Measurements from ENCODE around the gene ATP2B1.
"Not testable (repeated sequence)": the region's sequence is repeated elsewhere in the genome, so short reads cannot be mapped to it uniquely, and the experiment has no call there.

ATP2B1 gene

GRCh38 chr12:89708565-89709156 is at the start of gene ATP2B1:
TSS of gene ATP2B1 (minus strand) at chr12:89708838. CDS start at chr12:89655886, 52,952 bp downstream.
- DNase-seq = peak; percentile 74 to 76

DNA sequence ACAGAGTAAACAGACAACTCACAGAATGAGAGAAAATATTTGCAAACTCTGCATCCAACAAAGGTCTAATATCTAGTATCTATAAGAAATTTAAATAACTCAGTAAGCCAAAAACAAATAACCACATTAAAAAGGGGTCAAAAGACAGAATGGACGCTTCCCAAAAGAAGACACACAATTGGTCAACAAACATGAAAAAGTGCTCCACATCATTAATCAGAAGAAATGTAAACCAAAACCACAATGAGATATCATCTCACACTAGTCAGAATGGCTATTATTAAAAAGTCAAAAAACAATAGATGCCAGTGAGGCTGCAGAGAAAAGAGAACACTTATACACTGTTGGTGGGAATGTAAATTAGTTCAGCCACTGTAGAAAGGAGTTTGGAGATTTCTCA is 49.3 kb upstream of the ATP2B1 start:
- not testable (repeated sequence) for DNase-seq

DNA sequence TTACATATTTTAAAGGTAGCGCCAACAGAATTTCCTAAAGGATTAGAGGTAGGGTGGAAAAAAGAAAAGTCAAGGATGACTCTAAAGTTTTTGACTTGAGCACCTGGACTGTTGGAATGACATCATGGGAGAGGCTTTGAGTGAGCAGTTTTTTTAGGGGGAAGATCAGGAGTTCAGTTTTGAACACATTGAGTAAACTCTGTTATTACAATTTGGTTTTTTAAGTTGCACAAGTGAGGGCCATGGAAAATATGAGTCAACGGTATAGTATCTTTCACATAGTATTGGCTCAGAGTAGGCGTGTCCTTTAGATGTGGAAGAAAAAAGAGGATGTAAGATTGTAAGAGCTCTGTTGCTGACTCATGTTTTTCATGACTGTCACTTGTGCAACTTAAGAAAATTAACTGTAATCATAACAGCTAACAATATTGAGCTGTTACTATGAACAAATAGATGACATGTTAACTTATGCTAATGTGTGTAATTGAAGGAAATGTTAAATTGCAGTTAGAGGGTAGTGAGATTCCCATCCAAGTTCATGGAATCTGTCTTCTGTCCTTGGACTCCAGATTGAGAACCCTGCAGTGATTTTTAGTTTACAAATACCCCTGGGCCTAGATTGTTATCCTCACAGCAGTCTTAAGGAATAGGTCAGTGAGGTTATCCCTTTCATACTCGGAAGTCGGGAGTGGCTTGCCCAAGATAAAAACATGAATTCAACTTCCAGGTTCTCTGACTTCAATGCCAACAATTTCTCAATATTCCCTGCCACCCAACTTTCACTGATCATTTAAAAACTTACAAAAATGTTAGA is 48.2 kb upstream of the ATP2B1 start:
- DNase-seq = peak; percentile 99 to 100

- peak; percentile 39 to 61 for DNase-seq
Observed at GRCh38 chr12:89756194-89756584, 47.6 kb upstream of the ATP2B1 start.

DNA sequence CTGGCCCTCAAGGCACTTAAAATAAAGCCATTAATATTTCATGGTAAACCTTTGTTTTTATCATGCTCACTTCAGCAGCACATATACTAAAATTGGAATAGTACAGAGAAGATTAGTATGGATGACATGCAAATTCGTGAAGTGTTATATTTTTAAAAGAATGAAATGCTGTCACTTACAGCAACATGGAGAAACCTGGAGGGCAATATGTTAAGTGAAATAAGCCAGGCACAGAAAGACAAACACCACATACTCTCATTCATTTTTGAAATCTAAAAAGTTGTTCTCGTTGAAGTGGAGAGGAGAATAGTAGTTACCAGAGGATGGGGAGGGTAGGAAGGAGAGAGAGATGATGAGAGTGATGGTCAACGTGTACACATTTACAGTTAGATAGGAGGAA is 45.4 kb upstream of the ATP2B1 start:
- DNase-seq = no peak

DNA sequence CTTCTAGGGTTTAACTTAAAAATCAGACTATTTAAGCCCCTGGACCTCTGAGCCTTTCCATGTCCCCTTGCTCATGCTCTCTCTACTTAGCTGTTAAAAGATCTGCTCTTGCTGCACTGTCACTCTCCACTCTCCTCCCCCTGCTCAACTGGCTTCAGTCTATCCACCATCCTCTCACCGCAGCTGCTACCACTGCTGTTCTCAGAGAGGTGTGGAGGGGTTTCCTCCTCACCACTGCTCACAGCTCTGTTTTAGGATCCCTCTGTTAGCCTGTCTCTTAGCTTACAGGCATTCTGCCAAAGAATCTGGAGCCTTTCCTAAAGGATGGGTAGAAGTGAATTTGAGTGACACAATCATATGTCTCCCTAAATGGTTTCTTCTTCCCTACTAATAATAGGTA is 43.7 kb upstream of the ATP2B1 start:
- no peak for DNase-seq

GRCh38 chr12:89750389-89751351 is 42.0 kb upstream of the ATP2B1 start:
- DNase-seq = no peak

- DNase-seq = no peak
Observed at GRCh38 chr12:89748791-89749190, 40.2 kb upstream of the ATP2B1 start.

DNA sequence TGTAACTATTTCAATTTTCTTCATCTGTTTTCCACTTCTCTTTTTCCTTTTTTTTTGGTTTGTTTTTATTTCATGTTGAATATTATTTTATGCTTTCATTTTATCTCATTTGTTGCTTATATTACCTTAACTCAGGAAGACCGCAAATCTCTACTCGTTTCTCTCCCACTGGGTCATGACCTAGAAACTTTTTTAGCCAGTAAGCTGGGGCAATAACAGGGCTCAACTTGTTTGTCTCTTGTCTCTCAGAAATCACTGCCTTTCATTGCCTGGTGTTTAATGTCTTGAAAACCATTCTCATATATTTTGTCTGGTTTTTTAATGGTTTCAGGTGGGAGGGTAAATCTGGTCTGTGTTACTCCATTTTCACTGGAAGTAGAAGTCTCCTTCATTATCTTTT is 36.6 kb upstream of the ATP2B1 start:
- DNase-seq = no peak

DNA sequence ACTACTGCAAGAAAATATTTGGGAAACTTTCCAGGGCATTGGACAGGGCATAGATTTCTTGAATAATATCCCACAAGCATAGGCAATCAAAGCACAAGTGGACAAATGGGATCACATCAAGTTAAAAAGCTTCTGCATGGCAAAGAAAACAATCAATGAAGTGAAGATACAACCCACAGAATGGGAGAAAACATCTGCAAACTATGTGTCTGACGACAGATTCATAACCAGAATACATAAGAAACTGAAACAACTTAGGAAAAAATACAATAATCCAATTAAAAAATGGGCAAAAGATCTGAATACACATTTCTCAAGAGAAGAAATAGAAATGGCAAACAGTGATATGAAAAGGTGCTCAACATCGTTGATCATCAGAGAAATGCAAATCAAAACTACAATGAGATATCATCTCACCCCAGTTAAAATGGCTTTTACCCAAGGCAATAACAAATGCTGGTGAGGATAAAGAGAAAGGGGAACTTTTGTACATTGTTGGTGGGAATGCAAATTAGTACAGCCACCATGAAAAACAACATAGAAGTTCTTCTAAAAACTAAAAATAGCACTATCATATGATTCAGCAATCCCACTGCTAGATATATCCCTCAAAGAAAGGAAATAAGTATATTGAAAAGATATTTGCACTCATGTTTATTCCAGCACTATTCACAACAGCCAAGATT is 33.8 kb upstream of the ATP2B1 start:
- DNase-seq = no peak

DNA sequence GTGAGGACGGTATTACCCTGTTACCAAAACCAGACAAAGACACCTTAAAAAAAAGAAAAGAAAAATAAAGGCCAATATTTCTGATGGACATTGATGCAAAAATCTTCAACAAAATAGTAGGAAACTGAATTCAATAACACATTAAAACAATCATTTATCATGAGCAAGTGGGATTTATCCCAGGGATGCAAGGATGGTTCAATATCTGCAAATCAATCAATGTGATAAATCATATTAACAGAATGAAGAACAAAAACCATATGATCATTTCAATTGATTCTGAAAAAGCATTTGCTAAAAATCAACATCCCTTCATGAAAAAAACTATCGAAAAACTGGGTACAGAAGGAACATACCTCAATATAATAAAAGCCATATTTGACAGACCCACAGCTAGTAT is 32.3 kb upstream of the ATP2B1 start:
- DNase-seq = no peak

DNA sequence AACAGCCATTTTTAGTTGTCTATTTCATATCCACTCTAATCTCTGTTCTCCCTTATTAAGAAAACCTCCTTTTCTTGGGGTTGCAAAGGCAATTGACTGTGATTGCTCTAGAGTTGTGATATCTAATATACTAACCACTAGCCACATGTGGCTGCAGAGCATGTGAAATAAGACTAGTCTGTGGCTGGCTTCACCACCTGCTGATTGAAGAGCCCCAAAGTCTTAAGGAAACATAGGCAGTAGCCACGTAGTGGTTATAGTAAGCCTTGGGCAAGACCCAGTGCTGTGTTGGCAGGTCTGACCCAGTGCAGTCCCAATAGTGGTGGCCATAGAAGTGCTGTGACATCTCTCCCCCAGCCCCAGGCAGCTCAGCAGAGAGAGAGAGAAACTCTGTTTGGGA is 28.4 kb upstream of the ATP2B1 start:
- DNase-seq = no peak

DNA sequence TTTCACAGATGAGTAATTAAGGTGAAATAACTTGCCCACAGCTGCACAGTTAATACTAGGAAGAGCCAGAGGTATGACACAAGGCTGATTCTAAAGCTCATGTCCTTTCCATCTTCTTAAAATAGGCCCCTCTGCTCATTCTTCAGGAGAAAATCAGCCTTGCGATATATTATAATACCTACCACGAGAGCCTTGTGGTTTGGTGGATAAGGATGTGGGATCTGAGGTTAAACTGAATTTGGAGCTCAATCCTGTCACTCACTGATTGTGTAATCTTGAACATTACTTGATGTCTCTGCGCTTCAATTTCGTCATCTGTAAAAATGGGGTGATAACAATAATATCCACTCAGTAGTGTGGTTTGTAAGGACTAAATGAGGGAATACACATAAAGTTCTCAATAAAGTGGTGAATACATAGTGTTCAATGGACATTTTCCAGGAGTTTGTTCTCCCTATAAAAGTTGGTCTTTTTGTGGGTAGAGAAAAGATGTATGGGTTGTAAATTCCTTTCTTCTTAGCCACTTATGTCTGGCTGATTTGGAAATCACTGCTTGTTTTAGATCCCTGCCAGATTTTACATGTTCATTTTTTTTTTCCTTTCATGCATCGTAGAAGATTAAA is 25.1 kb upstream of the ATP2B1 start:
- peak; percentile 97 for DNase-seq

- DNase-seq = no peak
Observed at GRCh38 chr12:89732522-89732921, 23.9 kb upstream of the ATP2B1 start.

DNA sequence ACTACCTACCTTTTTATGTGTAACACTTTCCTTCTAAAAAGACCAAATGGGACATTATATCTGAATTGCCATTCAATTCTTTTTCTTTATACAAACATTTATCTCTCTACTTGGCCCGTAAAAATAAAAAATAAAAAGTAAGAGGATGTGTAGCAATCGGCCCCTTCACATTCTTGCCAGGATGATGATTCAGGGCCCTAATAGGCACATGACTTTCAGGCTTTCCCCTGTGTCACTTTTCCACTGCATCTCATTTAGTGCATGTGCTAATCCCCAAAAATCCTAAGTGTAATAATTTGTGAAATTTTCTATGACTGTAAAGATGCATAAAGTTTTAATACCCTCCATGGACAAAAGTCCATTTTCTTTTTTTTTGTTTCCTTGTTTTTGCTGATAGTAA is 23.0 kb upstream of the ATP2B1 start:
- peak; percentile 58 to 61 for DNase-seq

GRCh38 chr12:89731089-89731488 is 22.5 kb upstream of the ATP2B1 start:
- DNase-seq = no peak

GRCh38 chr12:89729946-89730459 is 21.4 kb upstream of the ATP2B1 start:
- DNase-seq = no peak

DNA sequence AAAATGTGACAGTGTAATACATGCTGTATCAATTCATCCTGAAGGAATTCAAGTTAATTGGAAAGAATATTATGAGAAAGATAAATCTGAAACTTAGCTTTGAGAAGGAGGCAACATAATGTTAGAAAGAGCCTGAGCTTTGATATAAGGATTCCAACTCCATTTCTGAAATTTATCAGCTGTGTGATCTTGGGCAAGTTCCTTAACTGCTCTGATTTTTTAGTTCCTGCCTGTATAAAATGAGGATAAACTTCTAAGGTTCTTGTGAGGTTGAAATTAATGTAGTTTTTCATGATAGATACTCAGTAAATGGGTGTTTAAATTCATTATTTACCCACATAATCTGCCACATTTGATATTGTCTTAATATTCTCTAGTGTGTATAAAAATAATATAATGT is 14.6 kb upstream of the ATP2B1 start:
- no peak for DNase-seq

GRCh38 chr12:89721291-89721987 is 12.8 kb upstream of the ATP2B1 start:
- DNase-seq = no peak

DNA sequence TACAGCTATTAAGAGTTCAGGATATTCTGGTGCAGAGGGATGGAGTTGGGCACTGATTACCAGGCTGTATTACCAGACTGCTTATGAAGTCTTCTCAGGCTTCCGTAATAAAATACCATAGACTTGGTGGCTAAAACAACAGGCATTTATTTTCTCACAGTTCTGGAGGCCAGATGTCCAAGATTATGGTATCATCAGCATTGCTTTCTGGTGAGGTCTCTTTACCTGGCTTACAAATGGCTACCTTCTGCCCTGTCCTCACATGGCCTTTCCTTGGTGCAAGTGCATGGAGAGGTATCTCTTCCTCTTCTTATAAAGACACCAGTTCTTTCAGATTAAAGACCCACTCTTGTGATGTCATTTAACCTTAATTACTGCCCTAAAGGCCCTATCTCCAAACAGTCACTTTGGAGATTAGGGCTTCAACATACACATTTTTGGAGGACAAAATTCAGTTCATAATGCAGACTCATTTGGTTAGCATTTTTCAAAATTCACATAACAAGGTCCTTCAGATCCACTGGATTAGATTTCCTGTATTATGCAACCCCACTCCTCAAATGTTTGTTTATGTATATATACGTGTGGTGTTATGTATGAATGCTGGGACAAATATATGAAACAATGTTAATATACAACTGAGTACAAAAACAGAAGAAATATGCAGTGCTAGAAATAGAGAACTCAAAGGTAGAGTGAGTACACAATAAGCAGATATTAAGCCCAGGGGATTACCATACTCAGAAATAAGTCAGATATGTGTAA is 9.3 kb upstream of the ATP2B1 start:
- no peak for DNase-seq

DNA sequence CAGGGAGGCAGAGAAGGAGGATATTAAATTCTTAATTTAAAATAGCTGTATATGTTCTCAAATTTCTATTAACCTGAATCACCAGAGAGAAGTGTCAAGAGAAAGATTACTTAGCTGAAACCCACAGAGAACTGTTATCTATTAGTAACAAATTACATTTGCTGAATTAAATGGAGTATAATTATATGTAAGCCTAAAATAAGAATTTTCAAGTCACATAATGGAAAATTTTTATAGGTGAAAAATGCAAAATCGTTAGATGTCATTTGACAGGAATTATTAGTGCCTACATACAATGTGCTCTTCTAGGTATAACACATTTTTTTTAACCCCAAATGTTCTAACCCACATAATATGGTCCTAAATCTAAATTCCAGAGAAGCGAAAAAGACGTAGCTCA is 4.1 kb upstream of the ATP2B1 start:
- DNase-seq = no peak
